HS-27A (cell line): Measurements from ENCODE around the gene GPR162.
"Not testable (repeated sequence)": the region's sequence is repeated elsewhere in the genome, so short reads cannot be mapped to it uniquely, and the experiment has no call there.

ENCODE experiments used
- DNase-seq: peaks from one replicate; pipeline ENCODE4 v3.0.0-alpha.2; 2012; ENCODE audit warnings: low read depth, missing footprints

GPR162 gene

DNA sequence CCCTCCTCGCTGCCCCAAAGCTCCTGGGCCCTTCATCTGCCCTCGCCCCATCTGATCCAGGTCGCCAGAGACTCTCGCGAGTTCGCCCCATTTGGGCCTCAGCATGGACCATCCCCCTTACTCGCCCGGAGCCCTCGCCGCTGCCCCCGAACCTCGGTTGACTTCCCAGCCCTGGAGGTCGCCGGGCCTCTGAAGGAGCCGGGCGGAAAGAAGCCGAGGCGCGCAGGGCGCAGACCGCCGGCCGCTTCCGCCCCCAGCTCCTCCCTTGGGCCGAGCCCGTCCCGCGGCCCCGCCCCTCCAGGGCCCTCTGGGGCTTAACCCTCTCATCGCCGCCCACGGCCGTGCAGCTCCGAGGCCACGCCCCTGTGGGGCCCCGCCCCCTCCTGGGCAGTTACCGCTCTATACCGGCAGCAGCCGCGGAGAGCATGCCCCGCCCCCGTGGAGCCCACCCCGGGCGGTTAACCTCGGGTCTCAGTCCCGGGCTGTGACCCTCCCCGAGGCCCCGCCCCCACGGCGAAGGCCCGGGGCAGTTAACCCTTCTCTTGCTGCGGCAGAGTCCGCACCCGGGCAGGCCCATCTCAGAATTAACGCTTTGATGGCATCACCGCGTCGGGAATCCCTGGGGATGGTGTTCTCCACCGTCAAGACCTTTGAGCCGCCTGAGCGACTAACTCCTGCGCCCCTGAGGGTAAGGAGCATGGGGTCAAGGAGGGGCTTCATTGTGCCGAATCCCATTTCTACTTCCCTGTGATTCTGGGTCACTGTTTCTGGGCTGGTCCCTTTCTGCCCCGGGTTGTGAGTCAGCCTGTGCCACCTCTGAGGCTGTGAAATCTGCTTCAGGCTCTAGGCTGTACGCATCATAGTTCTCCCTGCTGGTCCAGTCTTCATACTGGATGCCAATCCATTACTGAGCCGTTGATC, 51.7 kb downstream of the GPR162 start, which contains the start of gene SPSB2:
TSS of gene SPSB2 (minus strand) at position 210 of the 921 bp plus-strand sequence. CDS start 402 bp downstream, outside the sequence.
- no peak for DNase-seq

DNA sequence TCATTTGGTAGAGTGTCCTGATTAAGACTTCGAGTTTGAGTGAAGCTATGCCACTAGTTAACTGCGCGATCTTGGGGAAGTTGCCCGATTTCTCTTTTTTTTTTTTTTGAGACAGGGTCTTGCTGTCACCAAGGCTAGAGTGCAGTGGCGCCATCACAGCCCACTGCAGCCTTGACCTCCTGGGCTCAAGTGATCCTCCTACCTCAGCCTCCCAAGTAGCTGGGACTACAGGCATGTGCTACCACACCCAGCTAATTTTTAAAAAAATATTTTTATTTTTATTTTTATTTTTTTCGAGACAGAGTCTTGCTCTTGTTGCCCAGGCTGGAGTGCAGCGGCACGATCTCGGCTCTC, 52.4 kb downstream of the GPR162 start:
- not testable (repeated sequence) for DNase-seq
